OCI-LY1 (cell line): ENCODE measurements around the gene ACER3.

ENCODE experiments used
- CTCF ChIP-seq: fragments of 200-600 bp; sonication (generic), shearing (Covaris generic); IDR thresholded peaks from 2 replicates; pipeline ENCODE4 v1.5.1; 2017; ENCODE audit warnings: mild to moderate bottlenecking, antibody characterized with exemption, low read length, moderate library complexity, mixed read lengths
- EZH2 ChIP-seq: fragments of 200-600 bp; sonication (generic), shearing (Covaris generic); IDR thresholded peaks from 2 replicates; pipeline ENCODE4 v1.8.0; 2017; ENCODE audit warnings: borderline replicate concordance, mixed run types, mild to moderate bottlenecking, antibody characterized with exemption, low read length, moderate library complexity, mixed read lengths

GRCh38 chr11:77040401-77040777 is 179.7 kb downstream of the ACER3 start:
- no peak for TF ChIP-seq CTCF
- no peak for TF ChIP-seq EZH2
